ENCODE results near the gene SPSB1. TPM values are rescaled to one million over a fixed set of nuclear protein-coding genes. Genes with fewer than 3 reads are reported as not detected.

Gene SPSB1
- total RNA-seq, 1 donor from 2014 or later, result 17.6 TPM

DNA sequence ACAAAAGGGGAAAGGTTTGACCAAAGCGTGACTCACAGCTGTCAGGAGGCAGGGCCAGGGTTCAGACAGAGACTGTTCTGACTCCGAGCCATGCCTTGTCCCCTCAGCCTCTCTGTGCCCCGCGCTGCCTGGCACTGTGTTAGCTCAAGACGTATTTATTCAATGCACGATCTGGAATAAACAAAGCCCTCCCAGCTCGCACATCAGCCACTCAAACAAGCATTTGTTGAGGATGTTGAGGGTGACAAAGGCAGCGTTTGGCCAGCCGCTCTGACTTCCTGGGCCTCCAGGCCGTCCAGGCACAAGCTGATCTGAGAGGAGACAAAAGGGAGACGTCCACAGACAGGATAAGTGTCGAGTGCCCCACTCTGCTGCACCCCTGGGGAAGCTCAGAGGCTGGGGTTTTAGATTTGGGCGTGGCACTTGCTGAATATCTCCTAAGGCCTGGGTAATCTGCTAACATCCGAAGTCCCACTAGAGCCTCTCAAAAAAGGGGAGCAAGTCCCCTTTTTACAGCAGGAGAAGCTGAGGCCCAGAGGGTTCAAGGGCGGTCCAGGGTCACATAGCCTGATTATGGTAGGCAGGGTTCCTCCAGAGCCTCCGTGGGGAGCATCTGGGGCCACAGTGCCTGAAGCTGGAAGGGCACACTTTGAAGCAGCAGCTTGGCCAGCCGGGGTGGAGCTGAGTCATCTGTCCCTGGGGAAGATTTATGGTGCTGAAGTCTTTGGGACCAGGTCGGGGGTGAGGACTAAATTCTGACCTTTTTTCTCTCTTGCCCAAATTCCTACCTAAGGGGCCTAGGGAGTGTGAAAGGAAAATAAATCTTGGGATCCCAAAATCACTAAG is 95.9 kb downstream of the SPSB1 start:
- Histone ChIP-seq H3K4me3 (ENCODE audit: low read depth, low read length) (no peak overlapping the region), H3K27me3 (ENCODE audit: control insufficient read depth, insufficient read depth, low read length) (no peaks in the 10 kb centered on the region), H3K36me3 (ENCODE audit: control insufficient read depth, insufficient read depth, low read length) (no peaks in the 10 kb centered on the region)
- TF ChIP-seq CTCF (IDR thresholded peaks at IDR 0.05; ENCODE audit: insufficient read depth, low read length, severe bottlenecking), result no peak
- DNase-seq (ENCODE audit: low read depth) (no peak), FAIRE-seq (no peak)

DNA sequence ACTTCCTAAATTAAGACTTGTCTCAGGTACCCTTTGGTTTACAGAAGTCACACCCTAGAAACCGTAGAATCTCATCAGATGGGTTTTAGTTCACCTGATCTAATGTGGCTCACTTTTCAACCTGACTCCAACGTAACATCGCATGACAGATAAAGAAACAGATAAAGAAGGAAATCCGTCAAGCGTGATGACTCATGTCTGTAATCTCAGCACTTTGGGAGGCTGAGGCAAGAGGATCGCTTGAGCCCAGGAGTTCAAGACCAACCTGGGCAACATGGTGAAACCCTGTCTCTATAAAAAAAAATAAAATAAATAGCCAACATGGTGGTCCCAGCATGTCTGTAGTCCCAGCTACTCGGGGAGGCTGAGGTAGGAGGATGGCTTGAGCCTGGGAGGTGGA is 97.3 kb downstream of the SPSB1 start:
- TF ChIP-seq CTCF (IDR thresholded peaks at IDR 0.05; ENCODE audit: insufficient read depth, low read length, severe bottlenecking), result no peak

DNA sequence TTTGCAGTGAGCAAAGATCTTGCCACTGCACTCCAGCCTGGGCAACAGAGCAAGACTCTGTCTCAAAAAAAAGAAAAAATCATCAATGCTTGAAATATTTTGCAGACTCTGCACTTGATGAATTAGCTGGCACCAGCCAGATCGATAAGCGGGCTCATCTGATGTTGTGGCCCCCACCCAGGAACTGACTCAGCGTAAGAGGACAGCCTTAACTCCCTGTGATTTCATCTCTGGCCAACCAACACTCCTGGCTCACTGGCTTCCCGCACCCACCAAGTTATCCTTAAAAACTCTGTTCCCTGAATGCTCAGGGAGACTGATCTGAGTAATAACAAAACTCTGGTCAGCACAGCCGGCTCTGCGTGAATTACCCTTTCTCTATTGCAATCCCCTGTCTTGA is 98.9 kb downstream of the SPSB1 start:
- Histone ChIP-seq H3K4me3 (ENCODE audit: low read depth, low read length) (no peak overlapping the region), H3K36me3 (ENCODE audit: control insufficient read depth, insufficient read depth, low read length) (no peaks in the 10 kb centered on the region), H3K27me3 (ENCODE audit: control insufficient read depth, insufficient read depth, low read length) (no peaks in the 10 kb centered on the region)
- no peak for FAIRE-seq
- TF ChIP-seq CTCF (IDR thresholded peaks at IDR 0.05; ENCODE audit: insufficient read depth, low read length, severe bottlenecking), result no peak
- no peak for DNase-seq (ENCODE audit: low read depth)

More for the DNA sequence above, 97.3 kb downstream of the SPSB1 start:
- FAIRE-seq (no peak), DNase-seq (ENCODE audit: low read depth) (no peak)
- H3K36me3 ChIP-seq (ENCODE audit: control insufficient read depth, insufficient read depth, low read length), result no peaks in the 10 kb centered on the region
- no peak overlapping the region for H3K4me3 ChIP-seq (ENCODE audit: low read depth, low read length)
- no peaks in the 10 kb centered on the region for H3K27me3 ChIP-seq (ENCODE audit: control insufficient read depth, insufficient read depth, low read length)

- DNase-seq (ENCODE audit: low read depth), result no peak
- TF ChIP-seq CTCF (IDR thresholded peaks at IDR 0.05; ENCODE audit: insufficient read depth, low read length, severe bottlenecking), result no peak
- Histone ChIP-seq H3K4me3 (ENCODE audit: low read depth, low read length) (no peak overlapping the region), H3K27me3 (ENCODE audit: control insufficient read depth, insufficient read depth, low read length) (peaks cover 3% of the 10 kb centered on the region), H3K36me3 (ENCODE audit: control insufficient read depth, insufficient read depth, low read length) (no peaks in the 10 kb centered on the region)
- no peak for FAIRE-seq
Observed at GRCh38 chr1:9394010-9394409, 101.3 kb downstream of the SPSB1 start.

DNA sequence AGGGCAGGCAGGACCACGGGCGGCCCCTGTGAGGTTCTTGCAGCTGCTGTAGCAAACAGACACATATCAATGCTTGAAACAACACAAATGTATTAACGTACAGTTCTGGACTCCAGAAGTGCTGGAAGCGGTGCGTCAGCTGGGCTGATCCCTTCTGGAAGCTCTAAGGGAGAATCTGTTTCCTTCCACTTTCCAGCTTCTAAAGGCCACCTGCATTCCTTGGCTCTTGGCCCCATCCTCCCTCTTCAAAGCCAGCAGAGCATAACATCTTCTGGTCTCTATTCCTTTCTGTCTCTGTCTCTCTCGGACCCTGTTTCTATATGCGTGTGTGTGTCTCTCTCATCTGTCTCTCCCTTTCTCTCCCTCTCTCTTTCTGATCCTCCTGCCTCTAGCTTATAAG is 102.3 kb downstream of the SPSB1 start:
- Histone ChIP-seq H3K36me3 (ENCODE audit: control insufficient read depth, insufficient read depth, low read length) (no peaks in the 10 kb centered on the region), H3K4me3 (ENCODE audit: low read depth, low read length) (no peak overlapping the region), H3K27me3 (ENCODE audit: control insufficient read depth, insufficient read depth, low read length) (peaks cover 3% of the 10 kb centered on the region)
- TF ChIP-seq CTCF (IDR thresholded peaks at IDR 0.05; ENCODE audit: insufficient read depth, low read length, severe bottlenecking), result no peak
- DNase-seq (ENCODE audit: low read depth) (no peak), FAIRE-seq (no peak)

DNA sequence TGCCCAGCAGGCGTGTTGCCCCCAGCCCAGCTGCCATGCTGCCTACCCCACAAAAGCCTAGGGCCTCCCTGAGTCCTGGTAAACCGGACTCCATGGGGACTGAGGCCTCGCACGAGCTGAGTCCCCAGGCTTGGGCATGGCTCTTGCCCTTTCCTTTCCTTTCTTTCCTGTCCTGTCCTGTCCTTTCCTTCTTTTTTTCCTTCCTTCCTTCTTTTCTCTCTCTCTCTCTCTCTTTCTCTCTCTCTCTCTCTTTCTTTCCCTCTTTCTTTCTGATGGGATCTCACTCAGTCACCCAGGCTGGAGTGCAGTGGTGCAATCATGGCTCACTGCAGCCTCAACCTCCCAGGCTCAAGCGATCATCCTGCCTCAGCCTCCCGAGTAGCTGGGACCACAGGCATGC is 104.4 kb downstream of the SPSB1 start:
- FAIRE-seq (no peak), DNase-seq (ENCODE audit: low read depth) (no peak)
- H3K4me3 ChIP-seq (ENCODE audit: low read depth, low read length), result no peak overlapping the region
- peaks cover 3% of the 10 kb centered on the region for H3K27me3 ChIP-seq (ENCODE audit: control insufficient read depth, insufficient read depth, low read length)
- no peaks in the 10 kb centered on the region for H3K36me3 ChIP-seq (ENCODE audit: control insufficient read depth, insufficient read depth, low read length)
- no peak for TF ChIP-seq CTCF (IDR thresholded peaks at IDR 0.05; ENCODE audit: insufficient read depth, low read length, severe bottlenecking)
